Fibroblast of lung (primary cell): ENCODE measurements around the gene SH3PXD2A.

Experiments
- EZH2 ChIP-seq: IDR thresholded peaks from 2 replicates; pipeline ENCODE4 v1.5.1; 2012; ENCODE audit warnings: low read length, control low read depth, mild to moderate bottlenecking; ENCODE audit errors: missing control alignments
- TF ChIP-seq, protein P1 (sequence below), 2 donors: IDR thresholded peaks in 1 of 2; conservative IDR thresholded peaks in 1 of 2; 1 replicate in 1 of 2; 2 replicates in 1 of 2; pipeline ENCODE4 v1.5.1; 2011 to 2012; ENCODE audit warnings: low read length in 2 of 2, control low read depth in 1 of 2, inconsistent platforms in 1 of 2, low read depth in 1 of 2, mild to moderate bottlenecking in 1 of 2

DNA sequence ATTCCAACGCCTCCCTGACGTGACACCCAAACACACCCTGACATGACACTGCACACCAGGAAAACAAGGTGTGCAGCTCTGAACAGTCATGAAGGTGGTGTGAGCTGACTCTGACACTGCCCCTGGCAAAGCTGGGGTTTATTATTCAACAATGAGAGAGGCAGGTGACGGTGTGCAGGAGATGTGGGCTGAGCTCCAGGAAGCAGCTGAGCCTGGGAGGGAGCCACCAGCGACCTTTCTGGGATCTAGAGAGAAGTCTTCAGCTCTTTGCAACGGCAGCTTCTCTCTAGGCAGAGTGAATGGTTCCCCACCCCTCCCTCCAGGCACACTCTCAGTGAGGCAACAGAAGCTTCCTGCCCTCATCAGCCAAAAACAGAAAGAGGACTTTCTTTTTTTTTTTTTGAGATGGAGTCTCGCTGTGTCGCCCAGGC is 65.6 kb downstream of the SH3PXD2A start:
- TF ChIP-seq, protein P1, sequence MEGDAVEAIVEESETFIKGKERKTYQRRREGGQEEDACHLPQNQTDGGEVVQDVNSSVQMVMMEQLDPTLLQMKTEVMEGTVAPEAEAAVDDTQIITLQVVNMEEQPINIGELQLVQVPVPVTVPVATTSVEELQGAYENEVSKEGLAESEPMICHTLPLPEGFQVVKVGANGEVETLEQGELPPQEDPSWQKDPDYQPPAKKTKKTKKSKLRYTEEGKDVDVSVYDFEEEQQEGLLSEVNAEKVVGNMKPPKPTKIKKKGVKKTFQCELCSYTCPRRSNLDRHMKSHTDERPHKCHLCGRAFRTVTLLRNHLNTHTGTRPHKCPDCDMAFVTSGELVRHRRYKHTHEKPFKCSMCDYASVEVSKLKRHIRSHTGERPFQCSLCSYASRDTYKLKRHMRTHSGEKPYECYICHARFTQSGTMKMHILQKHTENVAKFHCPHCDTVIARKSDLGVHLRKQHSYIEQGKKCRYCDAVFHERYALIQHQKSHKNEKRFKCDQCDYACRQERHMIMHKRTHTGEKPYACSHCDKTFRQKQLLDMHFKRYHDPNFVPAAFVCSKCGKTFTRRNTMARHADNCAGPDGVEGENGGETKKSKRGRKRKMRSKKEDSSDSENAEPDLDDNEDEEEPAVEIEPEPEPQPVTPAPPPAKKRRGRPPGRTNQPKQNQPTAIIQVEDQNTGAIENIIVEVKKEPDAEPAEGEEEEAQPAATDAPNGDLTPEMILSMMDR (conservative IDR thresholded peaks at IDR 0.05 in 1 of 2, IDR thresholded peaks at IDR 0.05 in 1 of 2; ENCODE audit: low read depth in 1 of 2, low read length in 2 of 2), result no peak
- no peak for TF ChIP-seq EZH2
